AG09309 (cell line): ENCODE measurements around the gene CYP19A1.

Source experiments
- DNase-seq: peaks from one replicate; pipeline ENCODE4 v3.0.0-alpha.2; 2010; ENCODE audit warnings: low read depth
- H3K4me3 ChIP-seq: 2 replicates; pipeline ENCODE4 v1.5.1; 2011; ENCODE audit warnings: mild to moderate bottlenecking, low read depth, low read length, moderate library complexity; ENCODE audit not compliant: control insufficient read depth
- TF ChIP-seq, protein P1 (sequence below): IDR thresholded peaks from 2 replicates; pipeline ENCODE4 v1.5.1; 2011; ENCODE audit warnings: mild to moderate bottlenecking, low read depth, low read length, inconsistent platforms; ENCODE audit not compliant: insufficient read depth, control insufficient read depth; ENCODE audit errors: missing control alignments

CYP19A1 gene

DNA sequence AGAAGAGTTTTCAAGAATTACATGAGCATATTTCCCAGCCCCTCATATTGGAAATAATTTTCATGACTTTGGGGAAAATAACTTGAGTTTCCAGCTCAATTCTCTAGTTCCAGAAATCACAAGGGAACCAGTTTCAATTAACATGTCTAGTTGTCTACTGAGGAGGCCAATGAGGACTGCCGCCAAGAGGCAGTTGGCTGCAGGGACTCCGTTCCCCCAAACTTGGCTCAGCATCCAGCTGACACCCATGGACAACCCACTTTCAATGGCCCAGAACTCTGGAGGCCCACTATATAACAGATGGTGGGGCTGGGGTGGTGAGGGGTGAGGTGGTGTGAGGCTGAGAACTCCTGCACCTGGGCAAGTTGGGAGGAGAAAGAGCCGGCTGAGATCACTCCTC is 157.2 kb downstream of the CYP19A1 start:
- no peak for DNase-seq

DNA sequence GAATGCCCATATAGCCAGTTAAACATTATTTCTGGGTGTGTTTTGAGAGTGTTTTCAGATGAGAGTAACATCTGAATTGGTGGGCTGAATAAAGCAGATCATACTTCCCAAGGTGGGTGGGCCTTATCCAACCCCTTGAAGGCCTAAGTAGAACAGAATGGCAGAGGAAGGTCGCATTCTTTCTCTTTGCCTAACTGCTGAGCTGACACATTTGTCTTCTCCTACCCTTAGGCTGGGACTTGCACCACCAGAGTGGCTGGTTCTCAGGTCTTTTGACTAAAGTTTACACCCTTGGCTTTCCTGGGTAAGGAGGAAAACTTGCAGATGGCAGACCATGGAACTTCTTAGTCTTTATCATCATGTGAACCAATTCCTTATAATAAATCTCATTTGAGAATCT is 157.9 kb downstream of the CYP19A1 start:
- H3K4me3 ChIP-seq, result no peak overlapping the region
- no peak for DNase-seq
- TF ChIP-seq, protein P1, sequence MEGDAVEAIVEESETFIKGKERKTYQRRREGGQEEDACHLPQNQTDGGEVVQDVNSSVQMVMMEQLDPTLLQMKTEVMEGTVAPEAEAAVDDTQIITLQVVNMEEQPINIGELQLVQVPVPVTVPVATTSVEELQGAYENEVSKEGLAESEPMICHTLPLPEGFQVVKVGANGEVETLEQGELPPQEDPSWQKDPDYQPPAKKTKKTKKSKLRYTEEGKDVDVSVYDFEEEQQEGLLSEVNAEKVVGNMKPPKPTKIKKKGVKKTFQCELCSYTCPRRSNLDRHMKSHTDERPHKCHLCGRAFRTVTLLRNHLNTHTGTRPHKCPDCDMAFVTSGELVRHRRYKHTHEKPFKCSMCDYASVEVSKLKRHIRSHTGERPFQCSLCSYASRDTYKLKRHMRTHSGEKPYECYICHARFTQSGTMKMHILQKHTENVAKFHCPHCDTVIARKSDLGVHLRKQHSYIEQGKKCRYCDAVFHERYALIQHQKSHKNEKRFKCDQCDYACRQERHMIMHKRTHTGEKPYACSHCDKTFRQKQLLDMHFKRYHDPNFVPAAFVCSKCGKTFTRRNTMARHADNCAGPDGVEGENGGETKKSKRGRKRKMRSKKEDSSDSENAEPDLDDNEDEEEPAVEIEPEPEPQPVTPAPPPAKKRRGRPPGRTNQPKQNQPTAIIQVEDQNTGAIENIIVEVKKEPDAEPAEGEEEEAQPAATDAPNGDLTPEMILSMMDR, result no peak

More for the DNA sequence above, 157.2 kb downstream of the CYP19A1 start:
- TF ChIP-seq, protein P1, result no peak
- H3K4me3 ChIP-seq, result no peak overlapping the region

- no peak for DNase-seq
- TF ChIP-seq, protein P1, result no peak
- H3K4me3 ChIP-seq, result no peak overlapping the region
Observed at GRCh38 chr15:51180011-51180410, 158.4 kb downstream of the CYP19A1 start.

DNA sequence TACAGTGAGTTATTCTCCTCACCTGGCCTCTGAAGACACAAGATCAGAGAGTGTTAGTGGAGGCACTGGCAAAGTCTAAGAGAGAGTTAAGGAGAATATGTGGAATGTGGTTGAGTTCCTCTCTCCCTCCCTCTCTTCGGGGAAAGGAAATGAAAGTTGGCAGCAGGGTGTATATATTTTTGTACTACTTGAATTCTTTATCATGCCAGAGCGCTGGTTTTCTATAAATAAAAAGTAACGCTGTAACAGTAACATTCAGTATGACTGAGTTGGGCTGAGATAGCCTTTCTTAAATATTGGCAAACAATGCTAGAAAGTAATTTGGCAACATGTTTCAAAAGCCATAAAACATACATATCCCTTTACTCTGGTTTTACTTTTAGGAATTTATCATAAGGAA is 166.2 kb downstream of the CYP19A1 start:
- TF ChIP-seq, protein P1, result no peak
- DNase-seq, result peak; percentile 17
- H3K4me3 ChIP-seq, result no peak overlapping the region

DNA sequence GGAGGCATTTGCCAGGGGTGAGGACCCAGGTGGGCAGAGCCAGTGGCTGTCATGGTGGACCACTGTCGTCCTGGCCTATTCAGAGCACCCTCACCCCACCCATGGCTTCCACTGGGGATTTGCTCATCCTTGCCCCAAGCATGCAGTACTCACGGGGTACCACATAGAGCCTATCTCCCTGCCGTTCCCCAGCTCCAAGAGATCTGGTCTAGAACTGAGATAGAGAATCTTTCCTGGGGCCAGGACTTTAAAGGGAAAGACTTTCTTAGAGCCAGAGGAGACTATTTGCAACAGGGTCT is 166.8 kb downstream of the CYP19A1 start:
- TF ChIP-seq, protein P1, result no peak
- DNase-seq, result no peak
- no peak overlapping the region for H3K4me3 ChIP-seq

DNA sequence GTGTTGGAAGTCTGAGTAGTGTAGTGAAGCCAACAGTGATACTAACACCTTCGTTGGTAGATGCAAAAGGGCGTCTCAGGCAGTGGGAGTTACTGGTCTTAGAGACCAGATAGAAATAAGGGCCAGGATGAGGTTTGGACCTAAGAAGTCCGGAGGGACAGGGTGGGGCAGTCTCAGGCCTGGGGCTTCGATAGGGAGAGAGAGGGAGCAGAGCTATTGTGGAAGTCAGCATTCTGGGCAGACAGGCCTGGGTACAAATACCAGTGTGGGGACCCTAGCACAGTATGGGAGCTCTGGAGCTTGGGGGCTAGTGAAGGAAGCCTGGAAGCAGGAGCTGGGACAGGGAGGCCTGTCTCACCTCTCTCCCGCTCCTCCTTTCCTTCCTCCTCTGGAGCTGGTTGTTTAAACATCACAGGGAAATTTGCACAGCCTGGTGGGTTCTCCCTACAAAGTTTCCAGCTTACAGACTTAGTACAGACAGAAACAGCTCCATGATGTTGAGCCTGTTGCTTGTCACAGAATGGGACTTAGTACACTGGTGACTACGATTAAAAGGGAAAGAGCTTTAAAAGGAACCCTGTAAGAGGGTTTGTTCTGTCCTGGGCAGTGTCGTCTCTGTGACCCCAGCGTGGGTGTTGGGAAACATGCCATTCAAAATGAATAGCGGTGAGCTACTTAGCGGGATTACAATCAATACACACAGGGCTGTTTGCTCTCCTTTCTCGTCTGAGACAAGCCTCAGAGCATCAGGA is 167.3 kb downstream of the CYP19A1 start:
- DNase-seq, result no peak
- TF ChIP-seq, protein P1, result no peak
- no peak overlapping the region for H3K4me3 ChIP-seq

GRCh38 chr15:51168700-51169099 is 169.7 kb downstream of the CYP19A1 start:
- TF ChIP-seq, protein P1, result no peak
- DNase-seq, result no peak
- no peak overlapping the region for H3K4me3 ChIP-seq
